GM12873 (cell line): Measurements from ENCODE around the gene SMAD2.

Source experiments
- TF ChIP-seq, protein P1 (sequence below): IDR thresholded peaks from 2 replicates; pipeline ENCODE4 v1.5.1; 2012; ENCODE audit warnings: low read depth, mild to moderate bottlenecking, moderate library complexity, low read length, control low read depth; ENCODE audit not compliant: insufficient read depth; ENCODE audit errors: missing control alignments

SMAD2 gene

DNA sequence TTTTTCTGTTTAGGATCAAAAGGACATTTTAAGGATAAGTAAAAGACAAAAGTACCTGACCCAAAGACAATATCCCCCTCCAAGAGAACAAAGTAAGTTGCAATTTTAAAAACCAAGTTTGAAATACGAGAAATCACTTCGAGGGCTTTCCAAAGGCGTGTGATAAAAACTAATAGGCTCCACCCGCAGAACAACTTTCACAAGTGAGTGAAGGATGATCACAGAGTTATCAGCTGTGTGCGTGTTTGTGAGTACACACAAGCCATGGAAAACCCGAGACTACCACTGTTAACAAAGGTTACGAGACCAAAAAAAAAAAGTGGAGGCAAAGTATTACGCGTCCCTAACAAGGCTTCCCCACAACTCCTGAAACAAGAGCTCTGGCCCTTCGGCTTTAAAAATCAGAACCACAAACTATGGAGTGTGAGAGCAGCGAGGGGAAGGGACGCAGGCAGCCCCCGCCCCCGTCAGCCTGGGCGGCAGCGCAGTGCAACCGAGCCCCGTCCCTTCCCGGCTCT is 719 bp downstream of the SMAD2 start:
- TF ChIP-seq, protein P1, sequence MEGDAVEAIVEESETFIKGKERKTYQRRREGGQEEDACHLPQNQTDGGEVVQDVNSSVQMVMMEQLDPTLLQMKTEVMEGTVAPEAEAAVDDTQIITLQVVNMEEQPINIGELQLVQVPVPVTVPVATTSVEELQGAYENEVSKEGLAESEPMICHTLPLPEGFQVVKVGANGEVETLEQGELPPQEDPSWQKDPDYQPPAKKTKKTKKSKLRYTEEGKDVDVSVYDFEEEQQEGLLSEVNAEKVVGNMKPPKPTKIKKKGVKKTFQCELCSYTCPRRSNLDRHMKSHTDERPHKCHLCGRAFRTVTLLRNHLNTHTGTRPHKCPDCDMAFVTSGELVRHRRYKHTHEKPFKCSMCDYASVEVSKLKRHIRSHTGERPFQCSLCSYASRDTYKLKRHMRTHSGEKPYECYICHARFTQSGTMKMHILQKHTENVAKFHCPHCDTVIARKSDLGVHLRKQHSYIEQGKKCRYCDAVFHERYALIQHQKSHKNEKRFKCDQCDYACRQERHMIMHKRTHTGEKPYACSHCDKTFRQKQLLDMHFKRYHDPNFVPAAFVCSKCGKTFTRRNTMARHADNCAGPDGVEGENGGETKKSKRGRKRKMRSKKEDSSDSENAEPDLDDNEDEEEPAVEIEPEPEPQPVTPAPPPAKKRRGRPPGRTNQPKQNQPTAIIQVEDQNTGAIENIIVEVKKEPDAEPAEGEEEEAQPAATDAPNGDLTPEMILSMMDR, result no peak

DNA sequence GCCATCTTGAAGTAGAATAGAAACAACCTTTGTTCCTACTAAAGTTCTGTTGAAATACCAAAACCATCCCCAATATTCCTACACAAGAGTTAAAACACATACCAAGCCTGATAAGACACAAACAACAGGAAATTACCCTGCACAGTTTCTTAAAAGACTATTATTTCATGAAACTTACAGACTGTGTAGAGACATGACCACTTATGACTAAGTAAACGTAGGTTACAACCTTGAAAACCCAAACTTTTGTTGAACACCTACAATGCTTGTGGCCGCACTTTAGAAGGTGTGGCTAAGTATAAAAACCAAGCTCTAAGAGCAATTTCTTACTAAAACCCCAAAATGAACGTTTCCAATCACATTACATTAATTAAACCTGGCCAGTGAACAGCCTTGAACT is 2.0 kb downstream of the SMAD2 start:
- TF ChIP-seq, protein P1, result no peak

DNA sequence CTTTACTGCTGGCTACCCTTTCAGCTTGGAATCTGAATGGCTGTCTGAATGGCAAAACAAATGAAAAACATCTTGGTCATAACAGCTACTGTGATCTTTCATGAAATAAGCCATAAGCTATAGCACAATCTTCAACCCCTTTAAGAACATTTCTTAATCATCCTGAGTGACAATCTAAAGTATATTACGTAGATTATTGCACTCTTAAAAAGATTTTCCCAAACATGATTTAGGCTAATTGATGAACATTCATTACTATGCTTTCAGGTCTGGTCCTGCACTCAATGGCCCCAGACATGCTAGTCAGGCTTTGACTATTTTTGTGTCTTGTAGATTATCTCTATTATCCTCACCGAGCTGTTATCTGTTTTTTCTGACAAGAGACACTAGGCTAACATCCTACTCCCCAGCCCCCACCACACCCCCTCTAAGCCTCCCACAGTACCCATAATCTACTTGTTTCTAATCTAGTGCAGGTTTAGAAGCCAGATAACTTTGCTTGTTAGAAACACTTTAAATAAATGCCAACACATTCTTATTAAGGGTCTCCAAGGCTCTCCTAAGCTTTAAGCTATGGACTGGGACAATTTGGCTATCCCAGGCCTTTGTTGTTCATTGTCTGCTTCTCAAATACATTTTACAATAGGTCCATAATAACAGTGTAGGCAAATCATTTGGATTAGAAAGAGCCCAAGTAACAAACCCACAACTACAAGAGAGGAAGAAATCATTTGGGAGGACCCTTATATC is 4.2 kb downstream of the SMAD2 start:
- TF ChIP-seq, protein P1, result no peak

DNA sequence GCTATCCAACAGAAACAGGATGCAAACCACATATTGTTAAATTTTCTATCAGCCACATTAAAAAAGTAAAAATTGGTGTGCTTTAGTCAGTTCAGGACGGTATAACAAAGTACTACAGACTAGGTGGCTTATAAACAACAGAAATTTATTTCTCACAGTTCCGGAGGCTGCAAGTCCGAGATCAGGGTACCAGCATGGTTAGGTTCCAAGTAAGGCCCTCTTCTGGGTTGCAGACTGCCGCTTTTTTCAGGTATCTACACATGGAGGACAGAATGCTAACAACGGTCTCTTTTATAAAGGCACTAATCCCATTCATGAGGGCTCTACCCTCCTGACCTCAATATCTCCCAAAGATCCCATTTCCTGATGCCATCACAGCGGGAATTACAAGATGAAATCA is 10.5 kb downstream of the SMAD2 start:
- TF ChIP-seq, protein P1, result no peak

DNA sequence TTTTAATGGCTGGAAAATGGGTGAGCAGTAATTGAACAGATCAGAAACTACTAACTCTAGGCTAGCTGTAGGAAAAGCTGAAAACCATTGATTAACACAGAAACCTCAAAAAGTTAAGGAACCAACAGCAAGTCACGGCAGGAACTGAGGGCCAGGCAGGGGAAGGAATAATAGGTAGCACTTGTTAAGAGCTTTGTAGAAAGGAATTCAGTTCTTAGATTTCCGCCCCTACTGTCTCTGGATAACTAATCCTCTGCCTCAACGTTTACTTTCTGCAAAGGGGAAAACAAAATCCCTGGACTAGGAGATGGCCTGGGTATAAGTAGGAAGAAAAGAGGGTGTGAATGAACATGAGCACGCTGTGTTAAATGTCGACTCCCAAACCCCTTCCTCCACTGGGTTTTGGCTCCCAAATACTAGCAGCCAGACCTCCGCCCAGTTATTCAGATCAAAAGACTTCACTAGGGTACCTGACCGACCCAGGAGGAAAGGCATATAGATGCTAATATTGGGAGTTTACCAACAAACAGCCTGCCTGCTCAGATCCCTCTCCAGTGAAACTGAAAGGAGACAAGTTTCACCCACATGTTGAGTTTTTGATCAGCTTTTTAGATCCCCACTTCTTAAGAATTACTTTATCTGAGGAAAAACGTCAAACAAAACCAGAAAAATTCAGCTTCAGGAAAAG is 12.4 kb downstream of the SMAD2 start:
- TF ChIP-seq, protein P1, result no peak

DNA sequence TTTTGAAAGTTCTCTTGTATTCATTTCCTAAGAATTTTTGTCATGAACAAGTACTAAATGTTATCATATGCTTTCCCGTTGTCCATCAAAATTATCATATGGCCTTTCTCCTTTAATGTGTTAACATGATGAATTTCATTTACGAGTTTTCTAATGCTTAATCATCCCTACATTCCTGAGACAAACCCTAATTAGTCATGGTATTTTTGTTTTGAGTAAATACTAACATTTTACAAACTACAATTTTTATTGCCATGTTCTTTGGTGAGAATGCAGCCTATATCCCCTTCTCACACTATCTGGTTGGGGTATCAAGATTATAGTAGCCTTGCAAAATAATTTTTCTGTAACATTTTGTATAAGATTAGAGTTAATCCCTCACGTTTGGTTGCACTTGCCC is 14.5 kb downstream of the SMAD2 start:
- TF ChIP-seq, protein P1, result no peak

DNA sequence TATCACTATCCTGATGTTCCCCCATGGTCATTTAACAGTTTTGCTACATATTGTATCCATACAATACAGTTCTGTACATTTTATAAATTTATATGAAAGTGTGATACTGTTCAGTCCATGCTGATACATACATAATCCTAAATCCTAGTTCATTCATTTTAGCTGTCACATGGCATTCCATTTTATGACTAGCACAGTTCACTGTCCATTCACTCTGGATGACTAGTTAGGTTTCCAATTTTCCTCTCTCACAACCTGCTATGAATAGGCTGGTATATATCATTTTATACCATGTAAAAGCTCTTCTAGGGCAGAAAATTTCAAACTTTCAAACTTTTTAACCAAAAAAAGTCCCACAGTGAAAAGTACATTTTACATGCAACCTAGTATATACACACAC is 15.2 kb downstream of the SMAD2 start:
- TF ChIP-seq, protein P1, result no peak
